HG02588 (cell line): ENCODE measurements around the gene HORMAD2.

Source experiments
- ATAC-seq: cut with Tn5 transposase; IDR thresholded peaks from one replicate; pipeline ENCODE4 v1.9.1; 2021; ENCODE audit warnings: mild to moderate bottlenecking, moderate library complexity; ENCODE audit not compliant: unreplicated experiment

Gene HORMAD2

GRCh38 chr22:30224161-30224857 is 144.0 kb downstream of the HORMAD2 start:
- no peak for ATAC-seq

GRCh38 chr22:30225220-30225927 is 145.1 kb downstream of the HORMAD2 start:
- ATAC-seq = no peak

- no peak for ATAC-seq
Observed at GRCh38 chr22:30226192-30226832, 146.0 kb downstream of the HORMAD2 start.
